Endothelial cell of umbilical vein (primary cell): ENCODE data around the gene CCDC57. TPM values are rescaled to one million over a fixed set of nuclear protein-coding genes. Genes with fewer than 3 reads are reported as not detected.

Experiments
- BruUV-seq: library from RNA; stranded (reverse); fragments of 400-500 nt; replicated peaks from 2 replicates; lab custom pipeline; 2021; lab: Mats Ljungman, UMichigan
- CTCF ChIA-PET: fragments of 300-600, 350-600 bp; sonication (Branson Sonifier 250); formaldehyde crosslinking; loops from one replicate; lab custom pipeline; 2021; ENCODE audit warnings: antibody characterized with exemption, inconsistent platforms; lab: Charles Lee
- POLR2A ChIA-PET: fragments of 300-600, 350-600 bp; sonication (Branson Sonifier 250); formaldehyde crosslinking; loops from one replicate; lab custom pipeline; 2021; ENCODE audit warnings: antibody characterized with exemption, inconsistent platforms; lab: Charles Lee
- DNase-seq: peaks from one replicate; pipeline ENCODE4 v3.0.0-alpha.2; 2011; ENCODE audit warnings: low read depth, low spot score
- FAIRE-seq: peaks from 2 replicates; lab custom pipeline; 2011; peaks lifted over from hg19 to GRCh38; lab: Jason Lieb, UNC
- H2AFZ ChIP-seq: 2 replicates; pipeline ENCODE4 v1.6.0; 2012; ENCODE audit warnings: low read depth, low read length, control low read depth, inconsistent platforms
- H3K27ac ChIP-seq: 2 replicates; pipeline ENCODE4 v1.5.1; 2011; ENCODE audit warnings: low read depth, mild to moderate bottlenecking, control low read depth, low read length, moderate library complexity; ENCODE audit not compliant: insufficient read depth
- H3K27me3 ChIP-seq, 2 experiments: 2 replicates each; pipeline versions ENCODE4 v1.6.0 to v1.6.1; 2011; ENCODE audit warnings: low read length in 2 of 2, mixed read lengths in 1 of 2; ENCODE audit not compliant: control insufficient read depth in 2 of 2, insufficient read depth in 2 of 2
- H3K36me3 ChIP-seq, 2 experiments: 2 replicates in 1 of 2; 3 replicates in 1 of 2; pipeline ENCODE4 v1.5.1; 2011; ENCODE audit warnings: low read length in 2 of 2, mild to moderate bottlenecking in 1 of 2, moderate library complexity in 1 of 2; ENCODE audit not compliant: control insufficient read depth in 2 of 2, insufficient read depth in 2 of 2; ENCODE audit errors: extremely low read depth in 1 of 2
- H3K4me1 ChIP-seq: 3 replicates; pipeline ENCODE4 v1.5.1; 2011; ENCODE audit warnings: mild to moderate bottlenecking, low read length; ENCODE audit not compliant: control insufficient read depth, insufficient read depth; ENCODE audit errors: extremely low read depth
- H3K4me2 ChIP-seq: 2 replicates; pipeline ENCODE4 v1.6.1; 2011; ENCODE audit warnings: low read length, control low read depth, mixed read lengths; ENCODE audit not compliant: insufficient read depth
- H3K4me3 ChIP-seq, 3 experiments: fragments of 200-600 bp in 1 of 3; sonication (generic), shearing (Covaris generic) in 1 of 3; replicated peaks in 1 of 3; 2 replicates each; pipeline ENCODE4 v1.5.1; 2011 to 2016; ENCODE audit warnings: control low read depth in 3 of 3, low read length in 3 of 3, mild to moderate bottlenecking in 2 of 3, inconsistent platforms in 1 of 3, low read depth in 1 of 3, moderate library complexity in 1 of 3; ENCODE audit not compliant: insufficient read depth in 1 of 3
- H3K79me2 ChIP-seq: 2 replicates; pipeline ENCODE4 v1.6.0; 2012; ENCODE audit warnings: low read length, inconsistent platforms; ENCODE audit not compliant: control insufficient read depth, insufficient read depth
- H3K9ac ChIP-seq: replicated peaks from 2 replicates; pipeline ENCODE3; 2011; ENCODE audit warnings: low read length, control low read depth; ENCODE audit not compliant: insufficient read depth; ENCODE audit errors: extremely low read depth
- H3K9me1 ChIP-seq: replicated peaks from 3 replicates; pipeline ENCODE4 v1.6.0; 2011; ENCODE audit warnings: mild to moderate bottlenecking, low read length; ENCODE audit not compliant: control insufficient read depth, insufficient read depth; ENCODE audit errors: extremely low read depth
- H3K9me3 ChIP-seq: replicated peaks from 2 replicates; pipeline ENCODE4 v1.5.1; 2012; ENCODE audit warnings: low read length, inconsistent platforms; ENCODE audit not compliant: control insufficient read depth, insufficient read depth
- H4K20me1 ChIP-seq: replicated peaks from 2 replicates; pipeline ENCODE3; 2011; ENCODE audit warnings: mild to moderate bottlenecking, low read length; ENCODE audit not compliant: control insufficient read depth, insufficient read depth; ENCODE audit errors: extremely low read depth
- CTCF ChIP-seq, 2 donors: IDR thresholded peaks; 1 replicate in 1 of 2; 2 replicates in 1 of 2; pipeline ENCODE4 v1.5.1; 2011; ENCODE audit warnings: low read length in 2 of 2, mild to moderate bottlenecking in 2 of 2, moderate library complexity in 2 of 2, control low read depth in 1 of 2, inconsistent platforms in 1 of 2, low read depth in 1 of 2; ENCODE audit not compliant: insufficient read depth in 1 of 2; ENCODE audit errors: extremely low read depth in 1 of 2
- EZH2 ChIP-seq: IDR thresholded peaks from 2 replicates; pipeline ENCODE4 v1.6.1; 2012; ENCODE audit warnings: borderline replicate concordance, low read depth, mild to moderate bottlenecking, moderate library complexity, low read length, inconsistent platforms; ENCODE audit not compliant: severe bottlenecking
- FOS ChIP-seq: IDR thresholded peaks from 2 replicates; pipeline ENCODE4 v1.6.1; 2011; ENCODE audit warnings: mild to moderate bottlenecking, low read length, moderate library complexity, borderline replicate concordance; ENCODE audit not compliant: insufficient read depth
- GATA2 ChIP-seq: IDR thresholded peaks from 2 replicates; pipeline ENCODE4 v1.7.0; 2011; ENCODE audit warnings: low read depth, mild to moderate bottlenecking, moderate library complexity, mixed read lengths, low read length; ENCODE audit not compliant: insufficient read length, insufficient read depth
- JUN ChIP-seq: IDR thresholded peaks from 2 replicates; pipeline ENCODE4 v1.6.1; 2011; ENCODE audit warnings: borderline replicate concordance, low read depth; ENCODE audit not compliant: insufficient read length, insufficient read depth
- MAX ChIP-seq: IDR thresholded peaks from 2 replicates; pipeline ENCODE4 v1.6.1; 2011; ENCODE audit not compliant: insufficient read depth, insufficient read length
- MYC ChIP-seq: IDR thresholded peaks from one replicate; pipeline ENCODE4 v1.6.1; 2011; ENCODE audit warnings: mild to moderate bottlenecking, low read depth, low read length
- POLR2A ChIP-seq: IDR thresholded peaks from 2 replicates; pipeline ENCODE4 v1.6.1; 2012; ENCODE audit warnings: low read depth, mild to moderate bottlenecking, control low read depth, low read length
- POLR2AphosphoS5 ChIP-seq: IDR thresholded peaks from 2 replicates; pipeline ENCODE4 v1.6.1; 2012; ENCODE audit warnings: low read depth, mild to moderate bottlenecking, control low read depth, low read length, moderate library complexity; ENCODE audit not compliant: insufficient read depth
- dilution Hi-C: fragments of 300-500 bp; cut with MboI; formaldehyde crosslinking; loops from one replicate; pipeline ENCODE4 v1.15.0; 2019; ENCODE audit warnings: low sequenced_read_pairs; ENCODE audit not compliant: extremely low pct_ligation_motif_present
- intact Hi-C: fragments of 100-400 bp; cut with micrococcal nuclease; formaldehyde crosslinking; loops from one replicate; pipeline ENCODE4 v1.10.0; 2022
- polyA plus RNA-seq, 4 experiments: library from polyadenylated mRNA; depleted of rRNA in 3 of 4; stranded (reverse) in 3 of 4; unstranded in 1 of 4; fragments of >200 nt; gene quantifications; 2 replicates each; pipeline versions ENCODE4 v1.2.1 to v1.2.3, GENCODE V29; 2011 to 2012; ENCODE audit warnings: missing spikeins in 1 of 4
- total RNA-seq: library from RNA; stranded (reverse); gene quantifications from 2 replicates; pipeline ENCODE4 v1.2.3, GENCODE V29; 2021

The CCDC57 gene
- total and polyA plus RNA-seq, 2 donors (not counting 3 experiments of a cell fraction or from before 2014, with no cell fraction given): 18.6 to 31.6 TPM

- H3K9me1 ChIP-seq: no peaks in the 10 kb centered on the region
- H3K27me3 ChIP-seq: no peaks in the 10 kb centered on the region
- no peak overlapping the region for H3K4me2 ChIP-seq
- no peak for TF ChIP-seq MAX
- TF ChIP-seq POLR2AphosphoS5: no peak
- no peak for TF ChIP-seq FOS
- no peak for TF ChIP-seq CTCF (IDR thresholded peaks at IDR 0.05; ENCODE audit: extremely low read depth in 1 of 2, insufficient read depth in 1 of 2, low read depth in 1 of 2, low read length in 2 of 2)
- no peak for TF ChIP-seq EZH2
- no peak for TF ChIP-seq MYC
- no peak for TF ChIP-seq JUN
- TF ChIP-seq GATA2: no peak
- TF ChIP-seq POLR2A: no peak
- FAIRE-seq (no peak), DNase-seq (no peak)
- H3K9me3 ChIP-seq: no peaks in the 10 kb centered on the region
- ChIA-PET CTCF (interaction anchor here (0.7 kb wide), 1 partner anchor 33 kb away, joined by 3 read pairs; no protein-coding TSS in a partner anchor), POLR2A (no interaction called here)
- intact Hi-C loops: no loop called here
- BruUV-seq: no TSS peak
- H3K9ac ChIP-seq: no peak overlapping the region
- H3K4me3 ChIP-seq: no peak overlapping the region
- no peaks in the 10 kb centered on the region for H3K79me2 ChIP-seq
- no peak overlapping the region for H3K27ac ChIP-seq
- H4K20me1 ChIP-seq: no peaks in the 10 kb centered on the region
- no peaks in the 10 kb centered on the region for H3K36me3 ChIP-seq
- H3K4me1 ChIP-seq: no peaks in the 10 kb centered on the region
- no peak overlapping the region for H2AFZ ChIP-seq
- dilution Hi-C loops: no loop called here
Measured at GRCh38 chr17:82116246-82116645, 96.4 kb downstream of the CCDC57 start.
